ENCODE data around the gene COX5A.

COX5A gene
- 42.4 to 108 (median 81.1) reads per million in 17 experiments for total RNA-seq

DNA sequence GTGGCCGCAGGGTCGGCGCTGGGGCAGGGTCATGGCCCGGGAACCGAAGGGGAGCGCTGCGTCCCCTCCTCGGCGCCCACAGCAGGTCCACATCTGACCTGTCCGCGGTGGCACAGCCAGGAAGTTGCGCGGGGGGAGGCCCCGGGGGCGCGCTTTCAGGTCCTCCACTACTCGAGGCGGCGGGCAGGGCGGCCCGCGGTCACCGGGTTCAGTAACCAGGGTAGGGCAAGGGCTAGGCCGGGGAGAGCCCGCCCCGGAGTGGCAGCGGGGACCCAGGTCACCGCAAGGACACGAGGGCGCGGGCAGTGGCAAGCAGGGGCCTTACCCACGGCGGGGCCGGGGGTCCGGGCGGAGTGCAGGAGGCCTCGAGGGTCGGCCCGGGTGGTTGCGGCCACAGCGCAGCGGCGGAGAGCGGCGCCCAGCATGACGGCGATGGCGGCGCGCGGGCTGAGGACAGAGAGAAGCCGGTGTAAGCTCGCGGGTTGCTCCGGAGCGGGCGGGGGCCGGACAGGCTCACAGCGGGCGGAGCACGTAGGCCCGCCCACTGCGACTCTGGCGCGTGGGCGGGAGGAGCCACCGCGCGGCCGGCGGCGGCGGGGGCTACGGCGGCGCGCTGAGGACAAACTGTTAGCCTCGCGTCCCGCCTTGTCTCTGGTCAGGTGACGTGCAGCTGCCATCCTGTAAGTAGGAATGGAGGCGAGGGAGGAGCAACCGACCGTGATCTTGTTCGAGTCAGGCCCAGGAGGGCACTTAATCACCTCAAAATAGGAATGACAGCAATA, at the start of gene COX5A:
TSS of gene COX5A (minus strand) at position 484 of the 782 bp plus-strand sequence. CDS start at position 425, 59 bp downstream.
- peak; percentile 99 to 100 (median 100) for DNase-seq

DNA sequence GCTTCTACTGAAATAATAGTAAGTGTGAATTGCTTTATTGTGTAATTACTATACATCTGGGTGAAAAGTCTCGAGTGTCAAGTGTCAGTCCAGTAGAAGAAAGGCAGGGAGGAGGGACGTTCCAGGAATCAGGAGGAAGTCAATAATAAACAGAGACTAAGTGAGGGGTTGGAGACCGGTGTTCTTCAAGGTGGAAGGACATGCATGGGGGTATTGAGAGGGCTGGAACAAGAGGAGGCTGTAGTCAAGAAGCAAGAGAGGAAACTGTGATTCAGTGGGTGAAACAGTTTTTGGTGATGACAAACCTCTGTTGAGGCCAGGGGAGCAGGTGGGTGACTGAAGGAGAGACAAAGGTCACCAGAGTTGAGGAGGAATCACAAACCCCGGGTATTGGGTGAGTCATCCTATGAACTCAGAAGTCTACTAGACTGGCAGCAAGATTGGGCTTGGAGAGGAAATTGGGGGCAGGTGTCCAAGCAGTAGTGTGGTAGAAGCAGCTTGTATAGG, 45.9 kb upstream of the COX5A start:
- peak; percentile 60 to 83 (median 72) for DNase-seq

DNA sequence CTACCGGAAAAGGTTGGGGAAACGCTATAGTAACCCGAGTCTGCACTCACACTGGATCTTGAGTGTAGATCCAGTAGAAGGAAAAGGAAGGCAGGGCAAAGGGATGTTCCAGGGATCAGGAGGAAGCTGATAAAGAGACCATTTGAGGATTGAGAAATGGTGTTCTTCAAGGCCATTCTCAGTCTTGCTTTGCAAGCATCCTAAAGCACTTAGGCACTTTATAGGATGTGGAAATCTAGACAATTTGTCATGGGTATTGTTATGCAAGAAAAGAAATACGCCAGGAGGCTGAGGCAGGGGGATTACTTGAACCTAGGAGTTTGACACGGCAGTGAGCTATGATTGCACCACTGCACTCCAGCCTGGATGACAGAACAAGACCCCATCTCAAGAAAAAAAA, 44.3 kb upstream of the COX5A start:
- DNase-seq, result peak; percentile 24 to 76 (median 60)

DNA sequence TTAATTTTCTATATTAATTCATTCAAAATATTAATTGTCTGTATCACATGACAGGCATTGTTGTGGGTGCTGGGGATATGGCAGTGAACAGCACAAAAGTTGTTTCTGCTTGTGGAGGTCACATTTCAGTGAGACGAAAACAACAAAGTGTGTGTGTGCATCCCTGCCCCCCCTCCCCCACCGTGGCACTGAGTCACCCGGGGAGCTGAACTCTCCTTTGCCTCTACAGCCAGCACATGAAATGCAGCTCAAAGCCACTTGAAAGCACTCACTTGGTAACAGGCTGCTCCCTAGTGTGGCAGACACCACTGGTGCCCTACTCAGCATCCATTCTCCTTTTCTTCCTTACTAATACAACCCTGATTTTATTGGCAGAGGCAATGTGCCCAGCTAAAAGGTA, 40.6 kb upstream of the COX5A start:
- no peak for DNase-seq

DNA sequence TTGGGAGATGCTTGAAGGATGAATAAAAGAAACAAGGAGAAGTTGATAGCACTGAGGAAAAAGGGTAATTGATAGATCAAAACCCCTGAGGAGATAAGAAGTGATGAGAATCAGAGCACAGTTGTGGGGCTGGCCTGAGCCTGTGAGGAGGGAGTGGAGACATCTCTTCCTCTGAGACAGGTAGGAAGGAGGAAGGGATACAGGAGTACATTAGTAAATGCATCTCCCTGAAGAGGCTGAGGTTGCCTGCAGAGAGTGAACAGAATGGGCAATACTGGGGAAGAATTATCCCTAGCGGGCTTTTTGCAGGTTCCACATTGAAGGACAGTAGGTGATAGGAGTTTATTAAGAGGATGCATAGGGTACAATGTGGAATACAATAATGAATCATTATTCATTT, 40.2 kb upstream of the COX5A start:
- no peak for DNase-seq

DNA sequence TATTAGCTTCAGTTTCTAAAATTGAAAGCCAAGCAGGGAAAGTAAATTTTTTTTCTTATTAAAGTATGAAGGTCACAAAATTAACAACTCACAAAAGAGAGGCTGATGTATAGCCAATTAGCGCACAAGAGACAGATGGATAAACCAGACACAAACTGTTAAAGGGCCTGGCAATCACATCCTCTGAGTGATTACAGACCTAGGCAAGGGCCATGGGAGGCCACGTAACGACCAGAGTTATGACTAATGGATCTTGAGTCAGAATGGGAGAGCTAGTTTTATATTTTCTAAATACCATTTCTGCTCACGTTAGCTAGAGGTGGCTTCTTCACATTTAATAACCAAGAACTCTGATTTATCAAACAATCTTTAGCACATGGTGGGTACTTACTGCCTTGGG, 39.7 kb upstream of the COX5A start:
- DNase-seq, result no peak

DNA sequence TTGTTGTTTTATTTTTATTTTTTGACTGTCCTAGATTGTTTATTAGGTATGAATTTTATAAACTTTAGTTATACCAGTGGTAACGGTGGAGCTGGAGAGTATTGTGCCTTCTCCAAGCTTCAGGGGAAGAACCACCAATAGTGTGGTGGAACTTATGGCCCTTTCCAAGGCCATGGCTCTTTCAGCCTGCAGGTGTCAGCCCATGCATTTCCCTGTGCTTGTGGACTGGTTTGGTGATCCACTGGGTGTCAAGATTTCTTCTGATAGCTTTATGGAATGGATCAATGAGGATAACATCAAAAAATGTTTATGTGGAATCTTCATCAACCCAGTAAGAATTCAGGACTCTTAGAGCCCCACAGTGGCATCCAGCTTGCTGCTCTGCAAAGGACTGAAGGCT, 38.3 kb upstream of the COX5A start:
- peak in 2 of 4 experiments; percentile 35 to 47 for DNase-seq

DNA sequence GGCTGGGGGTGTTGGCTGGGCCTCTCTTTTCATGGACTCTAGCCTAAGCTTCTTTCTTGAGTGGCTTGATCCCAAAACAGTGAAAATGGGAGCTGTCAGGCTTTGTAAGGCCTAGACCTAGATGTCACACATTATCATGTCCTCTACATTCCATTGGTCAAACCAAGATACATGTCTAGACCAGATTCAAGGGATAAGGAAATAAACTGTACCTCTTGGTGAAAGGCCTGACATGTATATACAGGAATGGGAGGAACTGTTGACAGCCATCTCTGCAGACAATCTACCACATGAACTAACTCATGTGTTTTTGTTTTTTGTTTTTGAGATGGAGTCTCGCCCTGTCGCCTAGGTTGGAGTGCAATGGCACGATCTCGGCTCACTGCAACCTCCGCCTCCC, 29.8 kb upstream of the COX5A start:
- no peak for DNase-seq

DNA sequence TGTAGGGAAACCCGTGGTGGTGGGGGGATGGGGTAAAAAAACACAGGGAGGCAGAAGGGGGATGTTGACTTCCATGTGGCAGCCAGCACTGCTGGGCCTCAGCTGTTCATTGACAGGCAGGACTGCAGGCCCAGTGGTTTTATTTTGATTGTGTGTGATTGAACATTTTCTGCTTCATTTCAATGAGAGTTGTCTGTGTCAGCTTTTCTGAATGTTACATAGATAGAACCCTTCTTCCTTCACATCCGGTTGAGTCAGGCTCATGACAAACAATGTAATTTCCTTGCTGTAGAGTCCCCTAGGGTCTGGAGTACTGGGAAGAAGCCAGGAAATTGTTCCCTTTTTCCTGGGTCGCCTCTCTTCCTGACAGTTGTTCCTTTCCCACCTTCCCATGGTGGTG, 26.9 kb upstream of the COX5A start:
- peak in 3 of 4 experiments; percentile 26 to 58 (median 45) for DNase-seq

DNA sequence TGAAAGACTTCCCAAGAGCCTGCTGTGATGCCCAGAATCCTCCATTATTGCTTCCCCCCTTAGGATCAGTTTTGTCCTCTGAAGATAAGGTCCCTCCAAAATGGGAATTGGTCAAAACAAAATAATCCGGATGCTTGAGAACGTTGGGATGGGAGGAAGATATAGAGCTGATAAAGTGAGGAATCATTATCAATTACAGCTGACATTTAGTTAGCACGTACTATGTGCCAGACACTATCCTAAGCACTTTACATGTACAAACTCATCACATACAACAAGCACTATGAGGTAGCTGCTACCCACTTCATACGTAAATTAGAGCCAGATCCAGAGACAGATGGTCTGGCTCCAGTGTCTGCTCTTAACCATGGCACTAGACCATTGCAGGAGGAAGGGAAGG, 25.3 kb upstream of the COX5A start:
- DNase-seq, result no peak

DNA sequence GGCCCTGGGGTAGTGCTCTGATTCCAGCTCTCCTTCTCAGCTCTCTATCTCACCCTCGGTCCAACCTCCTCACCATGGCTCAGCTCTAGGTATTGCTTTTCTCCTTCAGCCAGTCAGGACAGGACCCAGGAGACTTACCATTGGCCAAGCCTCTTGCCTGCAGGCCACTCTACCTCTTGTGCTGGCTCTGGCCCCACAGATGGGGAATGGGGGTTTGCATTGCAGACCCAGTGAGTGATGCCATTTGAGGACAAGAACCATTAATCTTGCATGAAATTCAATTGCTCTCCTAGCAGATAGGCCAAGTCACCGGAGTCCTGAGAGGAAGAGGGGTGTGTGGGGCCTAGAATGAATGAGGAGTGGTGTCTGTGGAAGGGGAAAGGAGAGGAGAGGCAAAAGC, 24.8 kb upstream of the COX5A start:
- DNase-seq, result no peak

DNA sequence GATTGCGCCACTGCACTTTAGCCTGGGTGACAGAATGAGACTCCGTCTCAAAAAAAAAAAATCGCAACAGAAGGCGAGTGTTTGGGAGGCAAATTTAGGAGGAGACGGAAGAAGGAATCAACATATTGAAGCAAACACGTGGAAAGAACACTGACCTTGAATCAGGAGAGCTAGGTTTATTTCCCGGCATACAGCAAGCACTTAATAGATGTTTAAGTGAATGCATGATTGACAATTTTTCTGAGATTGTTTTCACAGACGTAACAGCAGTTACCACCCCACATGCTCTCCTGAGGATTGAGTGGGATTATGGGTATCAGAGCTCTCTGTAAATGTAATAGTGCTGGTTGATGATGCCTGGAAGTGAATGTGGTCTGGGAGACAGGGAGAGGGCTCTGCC, 24.3 kb upstream of the COX5A start:
- DNase-seq, result no peak

DNA sequence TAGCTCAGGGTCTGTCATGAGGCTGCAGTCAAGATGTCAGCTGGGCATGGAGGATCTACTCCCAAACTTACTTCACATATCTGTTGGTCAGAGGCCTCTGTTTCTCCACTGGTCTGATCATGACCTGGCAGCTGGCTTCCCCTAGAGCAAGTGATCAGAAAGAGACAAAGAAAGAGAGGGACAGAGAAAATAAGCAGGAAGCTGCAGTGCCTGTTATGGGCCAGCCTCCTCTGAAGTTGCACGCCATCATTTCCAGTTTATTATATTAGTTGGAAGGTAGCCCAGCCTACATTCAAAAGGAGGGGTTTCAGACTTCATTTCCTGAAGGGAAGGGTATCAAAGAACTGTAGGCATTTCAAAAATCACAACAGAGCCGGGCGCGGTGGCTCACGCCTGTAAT, 23.7 kb upstream of the COX5A start:
- DNase-seq, result no peak

DNA sequence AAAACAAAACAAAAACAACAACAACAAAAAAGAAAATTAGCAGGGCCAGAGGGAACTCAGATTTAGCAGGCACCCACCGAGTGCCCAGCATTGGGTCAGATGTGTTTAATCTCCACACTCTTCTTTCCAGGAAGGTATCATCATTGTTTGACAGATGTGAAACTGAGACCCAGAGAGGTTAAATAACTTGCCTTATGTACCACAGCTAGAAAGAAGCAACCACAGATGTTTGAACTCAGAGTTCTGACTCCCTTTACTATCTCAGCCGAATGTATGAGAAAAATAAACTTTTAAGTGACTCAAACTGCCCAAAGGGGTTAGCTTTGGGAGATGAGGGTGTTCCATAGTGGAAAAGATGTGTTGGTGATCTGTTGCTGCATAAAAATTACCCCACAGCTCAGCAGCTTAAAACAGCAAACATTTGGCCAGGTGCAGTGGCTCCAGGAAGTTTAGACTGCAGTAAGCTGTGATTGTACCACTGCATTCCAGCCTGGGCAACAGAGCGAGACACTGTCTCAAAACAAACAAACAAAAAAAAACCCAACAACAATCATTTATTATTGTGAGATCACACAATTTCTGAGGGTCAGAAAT, 23.2 kb upstream of the COX5A start:
- DNase-seq, result no peak

DNA sequence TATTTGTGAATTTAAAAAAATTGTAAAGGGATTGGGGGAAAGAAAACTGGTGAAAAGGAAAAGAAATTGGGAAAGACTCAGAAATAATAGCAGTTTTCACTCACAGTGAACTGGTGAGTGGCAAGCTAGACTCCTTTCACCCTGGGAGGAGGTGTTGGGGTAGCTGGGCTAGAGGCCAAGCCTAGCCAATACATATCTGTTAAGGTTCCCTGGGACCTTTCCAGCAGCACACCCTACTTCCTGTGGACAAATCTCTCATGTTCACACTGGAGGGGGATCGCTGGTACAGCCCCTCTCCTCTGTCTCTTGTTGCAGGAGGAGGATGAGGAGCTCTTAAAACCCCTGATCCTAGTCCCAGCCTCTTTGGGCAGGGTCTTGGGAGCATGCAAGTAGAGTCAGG, 22.4 kb upstream of the COX5A start:
- DNase-seq, result no peak

DNA sequence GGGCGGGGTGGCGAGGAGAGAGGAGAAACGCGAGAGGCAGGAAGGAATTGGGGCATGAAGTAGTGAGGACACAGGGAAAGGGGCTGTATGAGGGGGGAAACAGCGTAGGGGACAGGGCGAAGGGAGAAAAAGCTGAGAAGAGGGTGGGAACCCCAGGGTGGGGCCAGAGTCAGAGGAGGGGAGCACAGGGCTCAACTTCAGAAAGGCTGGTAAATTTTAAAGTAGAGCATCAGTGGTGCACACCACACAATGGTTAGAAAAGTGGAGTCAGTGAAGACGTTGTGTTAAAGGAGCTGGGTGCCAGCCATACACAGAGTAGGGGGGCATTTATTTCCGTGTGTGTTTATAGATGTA, 21.7 kb upstream of the COX5A start:
- DNase-seq, result no peak

DNA sequence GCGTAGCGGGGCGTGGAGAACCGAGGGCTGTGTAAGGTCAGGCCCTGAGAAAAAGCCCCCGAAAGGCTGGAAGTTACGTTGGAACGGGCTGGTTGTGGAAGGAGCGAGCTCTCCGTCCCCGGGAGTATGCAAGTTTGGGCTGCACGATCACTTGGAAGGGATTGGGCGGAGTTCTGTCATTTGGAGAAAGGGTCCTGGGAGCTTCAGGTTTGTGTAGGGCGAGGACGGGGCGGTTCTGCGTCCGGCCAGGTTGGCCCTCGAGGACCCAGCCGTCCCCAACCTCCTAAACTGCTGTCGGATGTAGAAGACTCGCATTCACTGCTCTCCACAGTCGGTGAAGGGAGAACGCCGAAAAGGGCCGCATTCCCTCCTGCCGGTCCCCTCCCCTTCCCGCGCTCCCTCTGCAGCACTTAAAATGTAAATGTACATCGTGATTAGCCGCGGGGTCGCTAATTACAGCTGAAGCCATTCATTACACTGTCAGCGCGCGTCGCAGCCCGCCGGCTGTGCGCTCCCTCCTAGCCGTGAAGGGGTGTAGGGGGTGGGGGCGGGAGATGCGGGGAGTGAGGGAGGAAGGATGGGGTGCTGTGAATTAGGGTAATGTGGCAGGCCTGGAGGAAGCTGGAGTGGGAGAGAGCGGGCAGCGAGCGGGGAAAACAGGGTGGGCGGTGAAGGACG, 21.2 kb upstream of the COX5A start:
- no peak for DNase-seq

DNA sequence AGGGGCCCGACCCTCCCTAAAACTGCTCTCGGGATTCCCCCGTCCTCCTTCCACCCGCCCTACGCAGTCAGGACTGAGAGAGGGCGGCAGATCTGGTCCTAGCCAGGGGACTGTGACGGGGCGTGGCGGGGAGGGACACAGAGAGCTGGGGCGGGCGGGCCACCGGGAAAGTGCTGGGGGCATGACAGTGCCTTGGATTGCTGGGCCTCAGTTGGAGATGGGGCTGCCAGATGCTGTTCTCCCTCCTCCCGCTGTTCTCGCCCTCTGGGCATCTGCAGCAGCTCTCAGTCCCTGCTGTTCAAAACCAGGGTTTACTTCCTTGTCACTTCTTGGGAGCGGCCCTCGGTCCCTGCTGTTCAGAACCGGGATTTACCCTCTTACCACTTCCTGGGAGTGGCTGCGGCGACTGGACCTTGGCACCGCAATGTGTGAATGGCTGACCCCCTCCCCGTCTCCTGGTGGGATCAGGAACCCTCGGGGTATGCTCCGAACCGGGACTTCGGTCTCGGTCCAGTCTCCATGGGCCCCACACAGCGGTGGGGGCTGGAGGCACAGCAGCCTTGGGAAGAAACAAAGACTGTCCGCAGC, 20.5 kb upstream of the COX5A start:
- DNase-seq, result peak; percentile 56 to 73 (median 68)

DNA sequence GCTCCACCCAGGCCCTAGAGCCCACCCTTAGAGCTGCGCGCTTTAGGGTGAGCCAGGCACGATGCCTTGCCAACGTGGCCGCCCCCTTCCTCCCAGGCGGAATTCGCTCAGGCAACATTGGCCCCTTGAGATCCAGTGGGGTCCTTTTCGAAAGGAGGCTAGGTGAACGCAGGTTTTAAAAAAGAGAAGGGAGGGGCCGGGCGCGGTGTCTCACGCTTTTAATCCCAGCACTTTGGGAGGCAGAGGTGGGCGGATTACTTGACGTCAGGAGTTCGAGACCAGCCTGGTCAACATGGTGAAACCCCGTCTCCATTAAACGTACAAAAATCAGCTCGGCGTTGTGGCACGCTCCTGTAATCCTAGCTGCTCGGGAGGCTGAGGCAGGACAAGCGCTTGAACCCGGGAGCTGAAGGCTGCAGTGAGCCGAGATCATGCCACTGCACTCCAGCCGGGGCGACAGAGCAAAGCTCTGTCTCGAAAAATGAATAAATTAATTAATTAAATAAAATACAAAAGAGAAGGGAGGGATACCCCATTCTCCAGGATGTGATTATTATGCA, 19.7 kb upstream of the COX5A start:
- no peak for DNase-seq

DNA sequence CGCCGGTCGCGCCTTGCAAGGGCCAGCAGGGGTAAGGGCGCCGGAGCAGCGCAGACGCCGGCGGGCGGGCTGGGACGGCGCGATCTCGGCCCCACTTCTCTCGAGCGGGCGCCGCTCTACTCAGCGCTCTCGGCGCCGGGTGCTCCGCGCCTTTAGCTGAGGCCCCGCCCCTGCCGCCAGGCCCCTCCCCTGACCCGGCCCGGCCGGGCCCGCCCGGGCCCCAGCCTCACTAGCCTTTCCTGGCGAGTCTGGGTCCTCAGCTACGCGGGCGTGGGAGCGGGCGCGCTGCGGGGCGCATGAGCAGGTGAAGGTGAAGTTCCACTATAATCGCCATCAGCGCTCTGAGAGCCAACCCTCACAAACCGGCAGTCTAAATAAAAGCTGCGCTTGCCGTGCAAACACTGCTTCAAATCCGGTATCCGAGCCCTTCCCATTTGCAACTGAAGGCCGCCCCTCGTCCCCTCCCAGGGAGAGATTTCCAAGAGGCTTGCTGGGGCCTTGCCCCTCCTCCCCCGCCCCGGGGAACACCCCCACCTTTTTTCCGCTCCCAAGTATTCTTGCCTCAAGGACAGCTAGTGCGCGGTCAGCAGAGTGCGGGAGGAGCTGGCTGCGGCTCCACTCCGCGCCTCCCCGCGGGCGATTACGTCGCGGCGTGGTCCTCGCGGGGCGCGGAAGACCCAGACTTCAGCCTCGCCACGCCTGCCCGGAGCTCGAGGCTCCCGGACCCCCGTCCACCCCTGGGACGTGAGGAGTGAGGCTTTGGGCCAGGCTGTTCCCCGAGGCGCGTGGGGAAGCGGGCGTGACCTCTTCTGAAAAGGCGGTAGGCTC, 19.0 kb upstream of the COX5A start, which contains the start of gene RPP25:
TSS of gene RPP25 (minus strand) at position 125 of the 828 bp plus-strand sequence. CDS start 189 bp downstream, outside the sequence.
- peak; percentile 74 to 89 (median 82) for DNase-seq

DNA sequence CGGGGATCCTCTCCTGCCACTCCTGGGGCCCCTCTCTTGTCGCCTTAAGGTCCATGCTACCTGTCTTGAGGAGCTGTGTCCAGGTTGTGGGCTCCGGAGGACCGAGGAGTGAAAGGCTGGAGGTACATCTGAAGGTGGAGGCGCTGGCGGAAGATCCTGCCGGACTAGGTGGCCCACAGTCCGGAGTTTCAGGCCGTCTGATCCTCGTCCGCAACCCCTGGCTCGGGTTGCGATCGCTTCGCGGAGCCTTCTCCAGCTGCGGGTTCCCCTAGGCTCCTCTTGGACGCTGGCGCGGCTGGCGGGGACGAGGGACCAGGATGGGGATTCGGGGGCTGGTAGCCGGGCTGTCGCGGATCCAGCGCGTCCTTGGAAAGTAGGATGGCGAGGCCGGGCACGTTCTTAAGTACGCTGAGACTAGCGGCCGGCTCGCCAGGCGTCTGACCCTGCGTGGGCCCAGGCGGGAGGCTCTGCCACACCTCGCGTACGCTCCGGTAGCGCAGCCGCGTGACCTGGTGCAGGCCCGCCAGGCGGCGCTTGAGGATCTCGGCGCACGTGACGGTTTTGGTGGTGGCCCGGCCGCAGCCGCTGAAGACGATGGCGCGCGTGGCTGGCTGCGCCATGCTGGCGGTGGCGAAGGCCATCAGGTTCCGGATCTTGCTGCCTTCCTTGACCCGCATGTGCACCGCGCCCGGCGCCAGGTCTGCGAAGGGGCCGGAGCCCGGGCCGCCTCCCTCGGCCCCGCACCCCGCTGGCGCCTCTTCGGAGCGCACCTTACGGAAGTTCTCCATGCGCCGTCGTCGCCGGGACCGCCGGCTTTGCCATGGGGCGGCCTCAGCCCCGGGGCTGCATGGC, 18.1 kb upstream of the COX5A start:
- DNase-seq, result peak; percentile 75 to 87 (median 81)

All from suppressor macrophage (primary cell).